Mesenteric fat pad (tissue), 1 donor: ENCODE measurements around the gene ESPN. TPM values are rescaled to one million over a fixed set of nuclear protein-coding genes. Genes with fewer than 3 reads are reported as not detected.

Experiments
- DNase-seq: peaks from one replicate; pipeline ENCODE4 v3.0.0-alpha.2; 2020; ENCODE audit warnings: low spot score
- total RNA-seq: library from RNA; stranded (reverse); fragmentation: NEBNext Ultra II Directional; extraction: Animal tissue kit (Norgen Biotek cat#: 25700); gene quantifications from one replicate; pipeline ENCODE4 v1.2.1, GENCODE V29; 2021
- donor health status: DM: yes; HTN: yes; CAD: no.

ESPN gene
- total RNA-seq, 1 donor from 2014 or later: 0.80 TPM

DNA sequence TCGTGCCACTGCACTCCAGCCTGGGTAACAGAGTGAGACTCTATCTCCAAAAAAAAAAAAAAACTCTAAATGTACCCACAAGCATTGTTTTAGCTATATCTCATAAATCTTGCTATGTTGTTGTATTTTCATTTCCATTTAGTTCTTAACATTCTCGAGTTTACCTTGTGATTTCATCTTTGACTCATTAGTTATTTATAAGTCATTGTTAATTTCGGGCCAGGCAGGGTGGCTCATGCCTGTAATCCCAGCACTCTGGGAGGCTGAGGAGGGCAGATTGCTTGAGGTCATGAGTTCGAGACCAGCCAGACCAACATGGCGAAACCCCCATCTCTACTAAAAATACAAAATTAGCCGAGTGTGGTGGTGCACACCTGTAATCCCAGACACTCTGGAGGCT, 16.6 kb upstream of the ESPN start:
- DNase-seq: no peak

DNA sequence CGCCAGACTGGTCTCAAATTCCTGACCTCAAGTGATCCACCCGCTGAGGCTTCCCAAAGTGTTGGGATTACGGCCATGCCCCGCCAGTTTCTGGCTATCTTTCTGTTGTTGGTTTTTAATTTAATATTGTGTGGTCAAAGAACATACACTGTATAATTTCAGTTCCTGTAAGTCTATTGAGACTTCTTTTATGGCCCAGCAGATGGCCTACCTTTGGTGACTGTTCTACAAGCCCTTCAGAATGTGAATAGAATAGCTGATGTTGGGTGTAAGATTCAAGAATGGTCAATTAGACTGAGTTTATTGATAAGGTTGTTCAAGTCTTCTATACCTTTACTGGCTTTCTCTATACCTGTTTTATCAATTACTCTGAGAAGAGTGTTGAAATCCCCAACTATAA, 15.5 kb upstream of the ESPN start:
- no peak for DNase-seq

DNA sequence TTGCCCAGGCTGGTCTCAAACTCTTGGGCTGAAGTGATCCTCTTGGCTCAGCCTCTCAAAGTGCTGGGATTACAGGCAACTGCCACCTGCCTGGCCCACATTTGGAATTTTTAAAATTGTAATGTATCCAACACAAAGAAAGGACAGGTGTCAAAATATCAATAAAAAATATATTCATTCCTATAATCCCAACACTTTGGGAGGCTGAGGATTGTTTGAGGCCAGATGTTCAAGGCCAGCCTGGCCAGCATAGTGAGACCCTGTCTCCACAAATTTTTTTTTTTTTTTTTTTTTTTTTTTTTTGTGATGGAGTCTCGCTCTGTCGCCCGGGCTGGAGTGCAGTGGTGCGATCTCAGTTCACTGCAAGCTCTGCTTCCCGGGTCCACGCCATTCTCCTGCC, 14.8 kb upstream of the ESPN start:
- DNase-seq: no peak

DNA sequence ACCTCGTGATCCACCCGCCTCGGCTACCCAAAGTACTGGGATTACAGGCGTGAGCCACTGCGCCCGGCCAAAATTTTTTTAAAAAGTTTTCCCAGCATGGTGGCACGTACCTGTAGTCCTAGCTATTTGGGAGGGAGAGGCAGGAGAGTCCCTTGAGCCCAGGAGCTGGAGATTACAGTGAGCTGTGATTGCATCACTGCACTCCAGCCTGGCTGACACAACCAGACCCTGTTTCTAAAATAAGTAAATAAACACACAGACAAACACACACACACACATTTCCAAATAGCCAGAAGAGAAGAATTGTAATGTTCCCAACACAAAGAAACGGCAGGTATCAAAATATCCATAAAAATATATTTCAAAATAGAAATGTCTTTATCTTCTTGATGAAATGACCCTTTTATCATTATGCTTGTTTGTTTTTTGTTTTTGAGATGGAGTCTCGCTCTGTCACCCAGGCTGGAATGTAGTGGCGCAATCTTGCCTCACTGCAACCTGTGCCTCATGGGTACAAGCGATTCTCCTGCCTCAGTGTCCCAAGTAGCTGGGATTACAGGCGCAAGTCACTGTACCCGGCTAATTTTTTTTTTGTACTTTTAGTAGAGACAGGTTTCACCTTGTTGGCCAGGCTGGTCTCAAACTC, 14.2 kb upstream of the ESPN start:
- DNase-seq: no peak

DNA sequence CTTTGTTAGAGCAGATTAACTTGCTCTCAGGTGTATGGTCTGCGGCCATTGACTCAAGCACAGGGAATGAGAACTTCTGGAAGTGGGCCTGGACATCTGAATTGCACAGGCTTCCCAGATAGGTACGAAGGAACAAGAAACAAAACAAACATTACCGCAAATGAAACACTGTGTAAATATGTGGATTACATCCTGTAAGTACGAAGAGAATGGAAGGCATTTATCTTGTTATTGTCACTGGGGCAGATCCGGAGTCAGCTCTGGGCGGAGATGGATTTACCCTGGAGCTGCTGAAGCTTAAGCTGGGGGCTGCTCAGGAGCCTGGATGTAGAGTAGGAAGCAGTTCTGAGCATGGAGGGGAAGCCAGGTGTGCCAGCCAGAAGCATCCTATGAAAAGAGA, 11.7 kb upstream of the ESPN start:
- DNase-seq: no peak

DNA sequence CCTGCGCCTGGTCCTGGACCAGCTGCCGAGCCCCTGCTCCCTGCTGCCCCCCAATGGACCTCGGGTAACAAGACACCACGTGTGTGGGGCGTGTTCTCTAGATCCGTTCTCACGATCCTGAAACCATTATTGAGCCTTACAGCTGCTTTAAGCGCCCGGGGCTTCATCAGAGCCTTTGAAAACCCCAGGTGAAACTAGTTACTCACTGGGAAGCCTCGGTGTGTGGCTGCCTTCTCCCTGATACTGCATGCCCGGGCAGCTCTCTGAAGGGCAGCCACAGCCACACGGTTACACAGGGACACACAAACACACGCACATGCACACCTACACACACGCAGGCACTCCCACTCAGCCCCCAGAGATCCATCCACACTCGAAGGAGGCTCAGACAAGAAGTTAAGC, 10.1 kb upstream of the ESPN start:
- no peak for DNase-seq

DNA sequence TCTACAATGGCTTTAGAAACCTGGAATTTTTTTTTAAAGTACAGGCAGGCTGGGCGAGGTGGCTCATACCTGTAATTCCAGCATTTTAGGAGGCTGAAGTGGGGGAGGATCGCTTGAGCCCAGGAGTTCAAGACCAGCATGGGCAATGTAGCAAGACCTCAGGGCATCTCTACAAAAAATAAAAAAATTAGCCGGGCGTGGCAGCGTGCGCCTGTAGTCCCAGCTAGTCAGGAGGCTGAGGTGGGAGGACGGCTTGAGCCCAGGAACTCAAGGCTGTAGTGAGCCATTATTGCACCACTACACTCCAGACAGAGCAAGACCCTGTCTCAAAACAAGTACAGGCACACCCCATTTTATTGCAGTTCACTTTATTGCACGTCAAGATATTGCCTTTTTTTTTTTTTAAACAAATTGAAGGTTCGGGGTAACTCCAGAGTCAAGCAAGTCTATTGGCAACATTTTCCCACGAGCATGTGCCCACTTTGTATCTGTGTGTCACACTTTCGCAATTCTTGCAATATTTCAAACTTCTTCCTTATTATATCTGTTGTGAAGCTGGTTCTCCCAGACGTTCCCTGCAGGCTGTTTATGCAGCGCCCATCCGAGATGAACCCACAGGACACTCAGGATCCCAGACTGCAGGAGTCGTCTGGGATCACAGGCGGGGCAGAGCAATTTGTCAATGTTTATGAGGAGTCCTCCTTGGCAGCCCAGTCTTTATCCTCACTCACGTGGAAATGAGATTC, 9.5 kb upstream of the ESPN start:
- DNase-seq: no peak

DNA sequence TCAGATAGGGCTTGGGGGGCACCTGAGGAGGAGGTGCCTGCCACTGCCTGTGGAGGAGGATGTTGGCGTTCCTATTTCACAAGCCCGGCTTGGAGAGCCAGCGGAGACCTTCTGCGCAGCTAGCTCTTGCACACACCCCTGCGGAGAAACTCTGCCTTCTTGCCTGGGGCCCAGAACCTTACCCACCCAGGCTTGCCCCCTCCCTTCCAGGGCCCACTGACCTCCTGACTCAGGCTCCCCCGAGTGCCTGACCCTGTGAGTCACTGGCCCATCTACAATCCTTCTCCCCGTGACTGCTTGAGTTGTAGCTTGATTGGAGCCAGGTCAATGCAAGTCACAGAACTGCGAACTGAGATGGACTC, 8.3 kb upstream of the ESPN start:
- no peak for DNase-seq

DNA sequence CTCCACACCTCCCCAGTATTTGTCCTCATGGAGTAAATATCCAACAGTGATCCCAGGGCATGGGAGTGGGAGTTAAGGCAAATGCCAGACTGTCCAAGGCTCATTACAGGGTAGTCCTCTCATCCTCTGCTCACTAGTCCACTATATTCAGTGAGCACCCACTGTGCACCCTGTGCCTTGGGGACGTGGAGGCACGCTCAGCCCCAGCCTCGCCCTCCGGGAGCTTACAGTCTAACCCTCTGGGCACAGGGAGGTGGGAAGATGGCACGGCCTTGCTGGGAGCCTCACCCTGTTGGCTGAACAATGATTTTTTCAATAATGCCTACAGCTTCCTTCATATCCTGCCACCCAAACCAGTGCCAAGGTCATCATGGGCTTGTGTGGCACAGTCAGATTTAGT, 7.7 kb upstream of the ESPN start:
- DNase-seq: no peak

DNA sequence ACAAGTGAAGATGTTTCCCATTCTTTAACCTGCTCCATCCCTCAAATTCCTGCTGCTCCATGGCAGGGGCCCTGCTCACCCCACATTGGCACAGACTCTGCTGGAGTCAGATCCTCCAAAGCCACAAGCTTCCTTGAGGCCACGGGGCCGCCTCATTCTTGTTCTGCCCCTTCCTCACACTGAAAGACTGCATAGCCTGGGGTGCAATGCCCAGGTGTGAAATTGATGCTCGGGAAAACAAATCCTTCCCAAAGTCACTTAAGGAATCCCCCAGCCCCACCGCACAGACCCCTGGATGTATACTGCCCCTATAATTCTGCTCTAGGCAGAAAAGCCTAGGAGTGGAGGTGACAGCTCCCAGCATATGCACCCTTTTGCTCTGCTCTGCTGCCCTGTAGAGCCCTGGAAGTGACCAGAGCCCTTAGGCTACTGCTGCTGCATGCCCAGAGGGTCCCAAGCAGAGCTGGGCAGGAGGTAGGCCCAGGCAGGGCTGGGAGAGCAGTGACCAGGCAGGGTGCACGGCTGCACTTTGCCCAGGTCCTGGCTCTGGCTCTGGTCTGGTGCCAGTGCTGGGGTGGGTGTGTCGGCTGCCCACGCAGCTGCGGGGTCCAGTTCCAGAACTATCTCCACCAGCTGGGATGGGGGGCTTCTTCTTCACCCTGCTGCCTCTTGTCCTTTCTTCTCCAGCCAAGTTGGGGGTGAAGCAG, 6.5 kb upstream of the ESPN start:
- DNase-seq: no peak

DNA sequence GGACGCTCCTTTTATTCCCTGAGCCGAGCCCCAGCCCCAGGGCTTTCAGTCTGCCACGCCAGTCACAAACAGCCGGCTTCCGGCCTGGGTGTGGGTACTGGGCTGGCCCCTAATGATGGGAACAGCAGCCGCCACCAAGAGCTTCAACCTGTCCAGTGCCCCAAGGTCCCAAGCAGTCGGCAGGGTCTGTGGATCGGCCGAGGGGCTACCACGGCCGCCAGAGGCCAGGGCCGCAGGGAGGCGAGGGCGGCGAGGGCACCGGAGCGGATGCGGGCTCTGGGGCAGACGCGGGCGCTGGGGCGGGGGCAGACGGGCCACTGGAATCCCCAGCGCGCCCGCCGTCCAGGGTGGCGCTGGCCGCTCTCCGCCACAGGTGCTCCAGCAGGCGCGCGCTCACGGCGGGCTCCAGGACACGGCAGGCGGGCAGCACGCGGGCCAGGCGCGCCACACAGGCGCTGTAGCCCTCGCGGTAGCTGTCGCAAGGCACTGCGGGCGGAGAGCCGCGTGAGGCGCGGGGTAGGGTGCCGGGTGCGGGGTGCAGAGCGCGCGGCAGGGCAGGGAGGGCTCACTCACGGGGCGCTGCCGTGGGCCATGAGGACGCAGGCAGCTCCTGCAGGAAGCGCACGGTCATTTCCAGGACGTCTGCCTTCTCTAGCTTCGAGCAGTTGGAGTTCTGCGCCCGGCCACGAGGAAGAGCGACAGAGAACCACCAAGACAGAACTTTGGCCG, 5.7 kb upstream of the ESPN start:
- DNase-seq: no peak

DNA sequence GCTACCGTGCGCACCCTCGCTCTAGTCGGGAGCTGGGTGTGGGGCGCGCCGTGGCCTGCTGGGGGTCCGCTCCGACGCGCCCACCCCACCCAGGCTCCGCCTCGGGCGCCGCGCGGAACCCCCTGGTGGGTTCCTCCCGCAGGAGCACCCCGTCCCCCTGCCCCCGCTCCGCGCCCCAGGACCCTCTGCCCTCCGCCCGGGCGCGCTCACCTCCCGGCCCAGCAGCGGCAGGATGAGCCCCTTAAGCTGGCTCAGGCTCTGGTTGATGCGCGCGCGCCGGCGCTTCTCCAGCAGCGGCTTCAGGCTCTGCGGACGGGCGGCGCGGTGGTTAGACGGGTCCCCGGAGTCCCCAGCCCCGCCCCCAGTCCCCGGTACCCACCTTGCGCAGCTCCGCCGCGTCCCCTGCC, 5.2 kb upstream of the ESPN start:
- no peak for DNase-seq

DNA sequence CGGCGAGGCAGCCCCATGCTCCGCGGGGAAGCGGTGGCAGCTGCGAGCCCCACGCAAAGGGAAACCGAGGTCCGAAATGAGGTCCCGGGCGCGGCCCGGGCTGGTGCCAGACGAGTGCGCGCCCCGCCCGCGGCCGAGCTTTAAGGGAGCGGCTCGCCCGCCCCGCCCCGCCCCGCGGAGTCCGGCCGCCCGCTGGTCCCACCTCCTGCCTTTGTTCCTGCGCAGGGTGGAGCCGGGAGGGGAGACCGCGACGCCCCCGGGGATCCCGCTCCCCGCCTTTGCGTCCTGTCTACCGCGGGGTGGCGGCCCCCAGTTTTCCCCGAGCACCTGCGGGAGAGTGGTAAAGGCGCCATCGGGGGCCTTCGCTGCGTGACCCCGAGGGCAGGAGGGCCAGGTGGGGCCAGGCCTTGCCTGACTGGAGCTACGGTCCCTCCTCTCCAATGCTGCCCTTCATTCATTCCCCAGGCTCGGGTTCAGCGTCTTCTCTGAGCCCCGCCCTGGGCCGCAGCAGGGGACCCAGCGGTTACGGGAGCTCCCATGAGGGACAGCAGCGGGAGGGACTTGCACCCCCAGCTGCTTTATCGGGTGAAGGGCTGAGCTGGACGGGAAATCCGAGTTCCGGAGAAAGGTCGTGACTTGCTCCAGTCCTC, 4.6 kb upstream of the ESPN start, which contains the start of gene HES2:
Gene HES2 (minus strand): TSS at position 116 of the 650 bp plus-strand sequence. CDS start 99 bp downstream, at position 17.
- DNase-seq: no peak

DNA sequence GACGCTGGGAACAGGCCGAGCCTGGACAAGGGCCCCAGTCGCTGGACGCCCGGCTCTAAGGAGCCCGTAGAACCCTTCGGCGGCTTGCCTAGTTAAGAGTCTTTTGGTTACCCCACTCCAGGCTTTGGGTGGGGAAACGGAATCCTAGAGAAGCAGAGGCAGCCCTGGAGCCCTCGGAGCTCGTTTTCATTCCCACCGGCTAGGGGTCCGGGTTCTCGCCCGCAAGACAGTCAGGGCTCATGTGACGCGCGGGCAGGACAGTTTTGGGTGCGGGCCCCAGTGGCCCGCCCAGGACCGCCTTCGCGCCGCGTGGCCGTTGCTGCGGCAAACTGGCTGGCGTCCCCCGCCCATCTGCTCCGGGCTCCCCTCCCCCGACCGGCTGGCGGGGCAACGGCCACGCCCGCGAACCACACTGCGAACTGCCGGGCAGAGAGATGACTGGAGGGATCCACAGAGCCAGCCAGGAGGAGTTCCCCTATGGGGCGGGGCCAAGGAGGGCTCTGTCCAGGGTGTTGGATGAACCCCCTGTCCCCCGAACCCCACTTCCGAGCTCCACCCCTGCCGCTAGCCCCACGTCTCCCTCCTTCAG, 4.0 kb upstream of the ESPN start:
- no peak for DNase-seq

DNA sequence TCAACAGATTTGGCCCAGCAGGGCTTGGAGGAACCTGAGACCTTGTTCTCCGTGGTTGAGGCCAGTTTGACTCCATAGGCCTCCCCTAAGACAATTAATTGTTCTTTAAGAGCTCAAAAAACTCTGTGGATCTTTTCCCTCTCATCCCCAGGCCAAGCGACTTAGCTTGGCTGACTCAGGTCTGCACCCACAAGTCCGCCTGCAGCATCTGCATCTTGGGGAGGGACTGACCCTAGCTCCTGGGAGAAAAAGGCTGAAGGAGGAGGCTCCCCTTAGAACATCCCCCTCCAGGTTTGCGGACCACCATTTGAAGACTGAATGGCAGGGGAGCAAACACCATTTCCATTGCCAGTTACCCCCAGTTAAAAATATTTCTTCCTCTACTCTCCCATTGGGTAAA, 3.3 kb upstream of the ESPN start:
- no peak for DNase-seq

DNA sequence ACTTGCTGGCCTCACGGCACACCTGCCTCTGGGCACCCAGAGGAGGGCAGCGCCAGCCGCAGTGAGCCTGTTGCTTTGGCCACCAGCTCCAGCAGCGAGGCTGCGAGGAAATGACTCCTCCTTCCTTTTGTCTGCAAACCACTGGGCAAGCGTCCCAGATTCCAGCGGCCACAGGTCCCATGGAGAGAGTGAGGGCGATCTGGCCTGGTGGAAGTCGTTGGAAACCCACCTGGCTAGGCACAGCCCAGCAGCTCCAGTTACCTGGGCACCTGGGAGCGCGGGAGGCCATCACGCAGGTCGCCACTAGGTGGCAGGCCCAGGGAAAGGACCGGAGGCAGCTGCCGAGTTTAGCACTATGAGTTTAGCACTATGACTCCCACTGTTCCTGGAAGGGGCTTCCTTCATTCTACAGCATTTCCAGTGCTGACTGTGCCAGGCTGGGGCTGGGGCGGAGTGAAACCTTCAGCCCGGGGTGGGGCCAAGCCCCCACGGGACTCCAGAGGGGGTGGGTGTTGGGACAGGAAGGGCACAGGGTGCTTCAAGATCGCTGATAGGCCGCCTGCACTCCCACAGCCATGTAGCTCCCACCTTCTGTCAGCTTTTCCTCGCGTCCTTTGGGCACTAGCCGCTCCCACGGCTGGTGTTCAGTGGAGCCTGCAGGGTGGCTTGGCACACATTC, 1.1 kb upstream of the ESPN start:
- DNase-seq: no peak

DNA sequence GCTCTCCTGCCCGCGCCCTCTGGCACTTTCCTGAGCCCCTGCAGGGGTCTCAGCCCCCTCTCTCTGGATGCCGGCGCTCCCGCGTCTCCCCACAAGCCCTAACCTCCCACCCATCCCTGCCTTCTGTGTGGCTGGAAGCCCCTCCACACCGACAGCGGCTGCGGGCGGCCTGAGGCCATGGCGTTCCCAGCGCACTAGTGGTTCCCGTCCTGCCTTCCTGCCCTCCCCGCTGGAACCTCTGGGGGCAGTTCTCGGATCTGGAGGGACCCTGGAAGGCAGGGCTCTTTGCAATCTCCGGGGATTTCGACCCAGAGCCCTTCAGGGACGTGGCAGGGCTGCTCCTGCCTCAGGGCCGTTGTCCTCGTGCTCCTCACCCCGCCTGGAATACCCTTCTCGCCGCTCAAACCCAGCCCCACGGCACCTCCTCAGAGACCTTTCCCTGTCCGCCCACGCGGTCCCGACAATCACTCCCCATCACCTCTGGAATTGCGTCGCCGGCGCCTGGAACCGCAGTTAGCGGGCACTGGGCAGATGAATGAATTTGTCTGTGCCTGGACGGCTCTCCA, 493 bp upstream of the ESPN start:
- no peak for DNase-seq

DNA sequence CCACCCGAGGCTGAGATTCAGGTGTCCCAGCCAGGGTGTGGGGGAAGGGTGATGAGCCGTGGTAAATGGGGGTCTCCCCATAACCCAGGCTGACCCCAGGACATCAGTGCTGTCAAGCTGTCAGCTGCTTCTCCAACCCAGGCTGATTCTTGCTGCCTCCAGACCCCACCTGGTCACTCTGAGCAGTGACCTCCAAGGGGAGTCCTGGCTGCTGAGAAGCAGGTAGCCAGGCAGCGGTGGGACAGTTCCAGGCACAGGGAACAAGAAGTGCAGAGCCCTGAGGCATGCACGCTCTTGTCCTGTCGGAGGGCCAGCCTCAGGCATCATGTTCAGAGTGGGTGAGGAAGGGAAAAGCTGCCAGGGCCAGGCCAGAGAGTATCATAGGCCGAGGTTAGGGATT, 1.1 kb downstream of the ESPN start:
- no peak for DNase-seq

DNA sequence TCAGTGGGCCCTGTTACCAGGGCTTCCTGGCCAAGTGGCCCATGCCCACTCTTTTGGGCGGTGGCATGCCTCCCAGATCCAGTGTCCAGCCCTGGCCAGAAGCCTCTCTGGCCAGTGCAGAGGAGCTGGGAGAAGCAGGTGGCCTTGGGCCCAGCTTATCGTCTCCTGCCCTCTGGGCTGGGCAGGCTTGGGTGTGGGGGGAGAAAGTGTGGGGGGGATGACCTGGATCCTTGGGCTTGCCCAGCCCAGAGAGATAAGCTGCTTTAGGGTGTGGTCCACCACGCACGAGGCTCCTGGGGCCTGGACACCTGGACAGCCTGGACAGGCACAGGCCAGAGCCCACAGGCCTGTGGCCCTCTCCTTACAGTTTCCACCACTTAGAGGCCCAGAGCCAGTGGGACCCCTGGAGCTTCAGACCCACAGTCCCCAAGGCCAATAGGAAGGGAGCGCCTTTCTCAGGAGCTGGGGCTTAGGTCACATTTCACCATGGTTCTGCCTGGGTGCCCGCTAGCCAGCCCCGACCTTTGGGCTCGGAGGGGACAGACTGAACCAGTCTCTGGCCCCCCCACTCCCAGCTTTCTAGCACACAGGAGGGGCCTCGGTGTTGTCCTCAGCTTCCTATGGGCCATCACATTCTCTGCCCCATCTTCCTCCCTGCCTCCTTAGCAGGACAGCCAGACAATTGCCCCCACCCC, 1.8 kb downstream of the ESPN start:
- DNase-seq: no peak
